Effector CD8-positive, alpha-beta T cell (primary cell): ENCODE measurements around the gene MTG2.

ENCODE experiments used
- DNase-seq: peaks from one replicate; lab custom pipeline; 2025; lab: John Stamatoyannopoulos, UW

The MTG2 gene

DNA sequence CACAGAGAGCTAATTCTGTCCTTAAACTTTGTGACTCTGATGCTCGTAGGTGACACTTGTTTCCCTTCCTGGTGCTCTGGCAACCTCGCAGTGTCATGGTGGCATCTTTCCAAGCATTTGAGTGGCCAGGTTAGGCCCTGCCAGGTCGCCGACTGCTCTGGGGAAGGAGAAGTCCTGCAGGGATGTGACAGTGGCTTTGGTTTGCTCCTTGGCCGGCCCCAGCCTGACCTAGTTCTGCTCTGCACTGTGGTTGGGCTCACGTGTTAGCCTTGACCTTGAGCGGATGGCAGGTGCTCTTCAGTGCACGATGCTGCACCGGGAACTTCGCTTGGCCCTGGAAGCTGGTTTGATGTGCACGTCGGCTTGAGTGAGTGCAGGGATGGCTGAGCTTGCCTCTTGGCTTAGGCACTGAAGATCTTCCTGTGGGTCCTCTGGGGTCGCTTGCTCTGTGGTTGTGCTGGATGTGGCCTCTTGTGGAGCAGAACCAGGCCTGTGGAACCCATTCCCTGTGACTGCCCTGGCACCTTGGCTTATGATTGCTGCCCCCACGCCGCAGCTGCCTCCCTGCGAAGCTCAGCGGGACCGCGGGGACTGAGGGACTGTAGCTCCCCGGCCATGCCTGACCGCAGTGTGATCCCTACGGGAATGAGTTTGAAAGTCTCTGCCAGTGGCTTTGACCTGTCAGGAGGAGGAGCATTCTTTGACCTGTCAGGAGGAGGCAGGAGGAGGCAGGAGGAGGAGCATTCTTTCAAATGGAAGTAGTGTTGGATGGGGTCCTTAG lies 64.2 kb downstream of the MTG2 start:
- DNase-seq, result no peak

DNA sequence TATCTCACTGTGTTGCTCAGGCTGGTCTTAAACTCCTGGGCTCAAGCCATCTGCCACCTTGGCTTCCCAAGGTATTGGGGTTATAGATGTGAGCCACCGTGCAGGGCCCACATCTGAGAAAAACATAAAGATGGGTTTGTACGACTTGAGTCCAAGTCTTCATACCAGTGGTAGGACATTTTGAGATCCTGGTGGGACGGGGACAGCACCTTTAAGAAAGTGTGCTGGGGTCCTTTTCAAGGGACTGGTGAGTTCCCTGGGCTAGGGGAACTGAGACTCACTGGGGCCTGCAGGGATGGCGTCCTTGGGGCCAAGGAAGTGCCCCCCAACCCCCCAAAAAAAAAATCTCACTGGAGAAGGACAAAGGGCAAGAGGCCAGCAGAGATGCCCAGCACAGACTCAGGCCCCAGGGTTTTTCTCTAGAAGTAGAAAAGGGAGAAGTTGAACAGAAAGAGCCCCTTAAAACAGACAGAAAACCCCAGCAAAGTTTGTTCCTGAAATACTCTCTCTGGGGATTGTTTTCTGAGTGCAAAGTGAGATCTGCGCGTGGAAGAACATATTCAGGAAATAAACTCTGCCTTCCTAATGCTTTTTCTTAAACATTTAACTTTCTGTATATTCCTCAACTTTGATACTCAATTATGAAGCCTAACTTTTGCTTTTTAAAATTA lies 66.2 kb downstream of the MTG2 start:
- DNase-seq, result no peak

- no peak for DNase-seq
These were observed 69.6 kb downstream of the MTG2 start for GRCh38 chr20:62252342-62252966.
